GM21786 (cell line): ENCODE results near the gene EMD.
"Not testable (repeated sequence)": the region's sequence is repeated elsewhere in the genome, so short reads cannot be mapped to it uniquely, and the experiment has no call there.

Experiments
- ATAC-seq: cut with Tn5 transposase; IDR thresholded peaks from one replicate; pipeline ENCODE4 v1.9.1; 2021; ENCODE audit not compliant: unreplicated experiment

The EMD gene

DNA sequence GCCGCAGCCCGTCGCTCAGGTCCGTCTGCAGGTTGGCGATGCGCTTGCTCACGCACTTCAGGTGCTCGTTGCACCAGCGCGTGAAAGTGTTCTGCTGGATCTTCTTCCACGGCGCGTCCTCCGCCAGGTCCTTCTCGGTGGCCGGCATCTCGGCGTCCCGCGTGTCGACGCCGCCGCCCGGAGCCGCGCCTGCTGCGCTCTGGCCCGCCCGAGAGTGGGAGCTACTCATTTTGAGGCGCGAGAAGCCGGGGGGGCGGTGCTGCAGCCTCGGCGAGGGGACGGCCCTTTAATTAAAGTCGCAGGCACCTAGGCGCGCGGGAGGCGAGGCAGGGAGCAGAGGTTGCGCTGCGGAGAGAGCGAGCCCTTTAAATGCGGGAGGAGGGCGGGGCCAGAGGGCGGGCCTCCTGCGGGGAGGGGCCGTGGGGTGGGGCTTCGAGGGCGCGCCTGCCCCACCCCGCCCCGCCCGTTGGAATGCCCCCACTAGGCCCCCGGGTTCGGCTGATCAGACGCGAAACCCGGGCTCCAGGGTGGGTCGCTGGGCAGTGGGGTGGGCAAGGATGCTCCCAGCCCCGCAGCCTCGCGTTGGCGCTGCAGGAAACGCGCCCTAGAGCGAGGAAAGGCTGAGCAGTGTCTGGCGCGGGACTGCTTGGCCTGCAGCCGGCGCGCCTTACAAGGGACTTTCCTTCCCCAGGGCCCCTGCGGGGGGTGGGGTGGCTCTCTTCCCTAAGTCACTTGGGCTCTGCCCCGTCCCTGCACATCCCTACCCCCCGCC, 7.9 kb upstream of the EMD start:
- peak; percentile 51 for ATAC-seq

DNA sequence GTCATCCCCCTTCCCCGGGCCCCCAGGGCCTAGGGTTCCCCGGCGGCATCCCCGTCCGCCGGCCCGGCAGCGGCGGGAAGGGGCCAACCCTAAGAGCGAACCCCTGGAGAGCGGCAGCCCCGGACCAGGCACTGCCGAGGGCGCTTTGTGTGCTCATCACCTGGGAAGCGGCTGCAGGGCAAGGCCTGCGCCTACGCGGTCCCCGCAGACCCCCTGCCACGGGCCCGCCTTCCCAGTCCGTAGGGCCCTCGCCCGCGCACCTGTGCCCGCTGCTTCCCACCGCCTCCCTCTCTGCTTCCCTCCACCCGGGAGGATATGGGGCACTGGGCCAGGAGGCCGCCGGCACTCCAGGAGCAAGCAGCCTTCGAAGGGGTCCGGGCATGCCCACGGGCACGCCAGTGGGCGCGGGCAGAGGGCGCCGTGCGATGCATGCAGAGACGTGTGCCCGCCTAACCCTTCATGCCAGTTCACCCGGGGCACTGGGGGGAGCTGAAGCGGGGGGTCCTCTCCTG, 7.2 kb upstream of the EMD start:
- peak; percentile 1 for ATAC-seq

DNA sequence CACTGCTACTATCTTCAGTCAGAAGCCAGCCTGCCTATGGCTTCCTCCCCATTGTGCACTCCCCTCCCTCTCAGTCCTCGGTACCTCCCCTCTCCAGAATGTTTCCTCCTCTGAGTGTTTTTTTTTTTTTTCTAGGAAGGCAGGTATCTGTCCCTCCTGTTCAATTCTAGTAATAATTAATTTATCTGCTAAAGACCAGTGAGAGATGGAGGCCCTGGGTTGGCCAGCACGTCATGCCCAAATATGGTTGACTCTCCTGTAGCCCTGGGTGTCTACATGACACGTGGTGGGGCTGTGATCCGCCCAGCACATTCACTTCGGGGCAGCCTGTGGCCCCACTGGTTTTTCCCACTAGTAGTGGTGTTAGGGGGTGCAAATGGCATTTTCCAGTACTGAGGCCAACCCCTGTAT, 6.5 kb upstream of the EMD start:
- ATAC-seq, result no peak

DNA sequence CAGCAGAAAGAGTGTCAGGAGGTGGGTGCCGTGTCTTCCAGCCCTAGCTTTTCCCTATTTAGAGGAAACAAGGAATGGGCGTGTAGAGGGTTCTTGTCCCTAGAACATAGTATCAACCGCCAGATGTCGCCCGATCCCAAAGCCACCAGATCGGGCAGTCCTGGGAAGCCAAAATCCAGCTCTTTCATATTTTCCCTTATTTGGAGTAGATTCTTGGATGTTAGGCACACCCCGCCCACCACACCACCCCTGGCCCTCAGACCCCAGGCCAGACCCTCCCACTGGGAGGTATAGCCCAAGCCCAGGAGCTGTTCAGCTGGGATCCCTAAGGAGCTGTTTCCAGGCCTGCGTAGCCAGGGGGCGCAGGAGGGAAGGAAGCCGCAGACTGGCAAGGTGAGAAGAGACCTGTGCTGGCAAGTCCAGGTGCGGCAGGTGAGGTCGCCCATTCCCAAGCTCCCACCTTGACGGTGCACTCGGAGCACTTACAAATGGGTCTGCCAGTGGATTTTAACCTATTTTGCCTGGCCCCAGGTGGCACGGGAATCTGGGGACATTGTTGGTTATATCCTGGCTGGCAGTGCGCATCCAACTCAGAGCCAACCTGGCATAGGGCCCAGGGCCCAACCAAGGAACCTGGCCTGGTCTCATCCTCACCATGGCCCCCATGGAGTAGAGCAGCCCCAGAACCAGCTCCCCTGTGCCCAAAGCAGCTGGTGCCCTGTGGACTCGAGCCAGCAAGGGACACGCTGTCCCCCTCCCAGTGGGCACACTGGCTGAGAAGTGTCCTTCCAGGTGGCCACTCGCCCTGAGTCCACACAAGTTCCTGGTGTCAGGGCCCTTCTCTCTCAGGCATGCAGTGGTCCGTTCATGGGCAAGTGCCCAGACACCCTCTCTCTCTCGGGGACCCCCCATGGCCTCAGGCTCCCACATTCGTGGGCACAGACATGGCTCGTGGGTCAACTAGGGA, 5.5 kb upstream of the EMD start:
- ATAC-seq, result no peak

DNA sequence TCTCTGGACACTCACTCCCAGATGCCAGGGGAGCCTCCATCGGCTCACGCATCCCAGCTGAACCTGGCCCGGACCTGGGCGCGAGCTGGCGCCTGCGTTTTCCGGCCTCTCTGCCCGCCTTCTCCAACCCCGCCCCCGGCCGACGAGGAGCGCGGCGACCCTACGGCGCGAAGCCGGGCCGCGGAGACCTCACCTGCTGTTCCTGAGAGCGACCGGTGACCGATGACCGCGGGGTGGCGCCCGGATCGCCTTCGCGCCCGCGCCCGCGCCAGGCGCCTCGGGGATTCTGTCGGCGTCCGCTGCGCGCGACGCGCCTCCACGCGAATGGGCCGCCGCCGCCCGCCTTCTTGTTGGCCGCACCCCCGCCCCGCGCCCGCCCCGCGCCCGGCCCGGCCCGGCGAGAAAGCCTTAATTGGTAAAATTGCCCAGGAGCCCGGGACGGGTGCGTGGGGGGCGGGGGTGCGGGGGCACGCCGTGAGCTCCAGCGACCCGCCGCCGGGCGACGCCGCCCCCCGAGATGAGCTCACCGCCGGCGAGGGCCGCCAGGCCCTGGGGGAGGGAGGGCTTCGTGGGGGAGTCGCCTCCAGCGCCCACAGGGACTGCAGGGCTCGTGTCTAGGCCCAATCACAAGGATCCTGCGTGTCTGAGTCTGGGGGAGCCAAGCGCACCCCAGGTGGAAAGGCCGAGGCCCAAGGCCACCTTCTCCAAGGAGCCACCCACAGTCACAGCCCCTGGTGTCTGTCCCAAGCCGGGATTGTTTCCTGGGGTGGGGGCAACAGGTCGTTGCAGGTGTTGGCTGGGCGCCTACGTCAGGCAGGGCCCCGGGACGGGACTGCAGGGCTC, 4.6 kb upstream of the EMD start, which contains the start of gene FLNA:
Gene FLNA (minus strand): TSS at position 322 of the 843 bp plus-strand sequence. CDS start 3,389 bp downstream, outside the sequence.
- ATAC-seq, result no peak

DNA sequence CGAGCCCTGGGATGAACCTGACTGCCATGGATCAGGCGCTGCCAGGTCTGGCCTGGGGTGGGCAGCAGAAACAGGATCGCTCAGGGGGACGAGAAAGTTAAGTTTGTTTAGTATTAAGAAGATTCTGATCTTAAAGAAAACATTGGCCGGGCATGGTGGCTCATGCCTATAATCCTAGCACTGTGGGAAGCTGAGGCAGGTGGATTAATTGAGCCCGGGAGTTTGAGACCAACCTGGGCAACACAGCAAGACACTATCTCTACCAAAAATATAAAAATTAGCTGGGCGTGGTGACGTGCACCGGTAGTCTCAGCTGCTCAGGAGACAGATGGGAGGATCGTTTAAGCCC, 4.0 kb upstream of the EMD start:
- ATAC-seq, result no peak

DNA sequence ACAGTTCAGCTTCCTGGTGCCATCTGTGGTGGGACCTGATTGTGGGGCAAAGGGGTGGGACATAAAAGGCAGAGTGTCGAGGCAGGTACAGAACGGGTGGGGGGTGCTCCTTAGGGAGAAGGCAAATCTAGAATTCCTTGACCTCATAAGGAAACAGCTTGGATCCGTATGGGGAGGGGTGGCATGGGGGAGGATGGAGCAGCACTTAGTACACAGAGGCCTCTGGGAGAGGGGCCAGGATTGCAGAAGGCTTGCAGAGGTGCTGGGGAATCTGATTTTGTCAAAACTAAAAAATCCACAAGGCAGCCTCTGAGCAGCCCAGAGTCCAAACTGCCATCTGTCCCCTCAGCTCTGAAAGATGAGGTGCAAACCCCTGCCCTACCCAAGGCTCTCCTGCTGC, 2.3 kb upstream of the EMD start:
- no peak for ATAC-seq

DNA sequence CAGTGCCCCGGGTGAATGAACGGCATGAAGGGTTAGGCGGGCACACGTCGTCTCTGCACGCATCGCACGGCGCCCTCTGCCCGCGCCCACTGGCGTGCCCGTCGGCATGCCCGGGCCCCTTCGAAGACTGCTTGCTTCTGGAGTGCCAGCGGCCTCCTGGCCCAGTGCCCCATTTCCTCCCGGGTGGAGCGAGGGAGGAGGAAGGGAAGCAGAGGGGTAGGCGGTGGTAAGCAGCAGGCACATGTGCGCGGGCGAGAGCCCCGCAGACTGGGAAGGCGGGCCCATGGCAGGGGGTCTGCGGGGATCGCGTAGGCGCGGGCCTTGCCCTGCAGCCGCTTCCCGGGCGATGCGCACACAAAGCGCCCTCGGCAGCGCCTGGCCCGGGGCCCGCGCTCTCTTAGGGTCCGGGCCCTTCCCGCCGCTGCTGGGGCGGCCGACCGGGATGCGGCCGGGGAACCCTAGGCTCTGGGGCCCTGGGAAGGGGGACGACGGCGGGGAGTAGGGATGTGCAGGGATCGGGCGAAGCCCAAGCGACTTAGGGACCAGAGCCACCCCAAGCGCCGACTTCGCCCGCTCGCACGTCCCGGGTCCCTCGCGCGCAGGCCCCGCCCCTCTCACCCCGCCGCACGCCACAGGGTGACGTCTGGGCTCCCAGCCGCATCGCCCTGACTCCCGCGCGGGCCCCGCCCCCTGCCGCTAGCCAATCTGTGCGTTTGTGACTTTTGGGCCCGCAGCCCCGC, 866 bp upstream of the EMD start:
- peak; percentile 2 for ATAC-seq

DNA sequence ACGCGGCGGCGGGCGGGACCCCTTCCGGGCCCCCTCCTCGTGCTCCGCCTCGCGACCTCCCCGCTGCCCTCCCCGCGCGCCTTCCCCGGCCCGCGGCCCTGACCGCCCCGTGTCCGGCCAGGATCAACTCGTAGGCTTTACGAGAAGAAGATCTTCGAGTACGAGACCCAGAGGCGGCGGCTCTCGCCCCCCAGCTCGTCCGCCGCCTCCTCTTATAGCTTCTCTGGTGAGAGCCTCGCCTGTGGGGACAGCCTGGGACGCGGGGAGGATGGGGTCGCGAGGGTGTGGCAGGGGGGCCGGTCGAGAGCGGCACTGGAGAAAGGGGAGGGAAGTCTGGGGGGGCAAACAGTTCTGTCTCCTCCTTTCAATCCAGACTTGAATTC, 465 bp downstream of the EMD start:
- no peak for ATAC-seq

DNA sequence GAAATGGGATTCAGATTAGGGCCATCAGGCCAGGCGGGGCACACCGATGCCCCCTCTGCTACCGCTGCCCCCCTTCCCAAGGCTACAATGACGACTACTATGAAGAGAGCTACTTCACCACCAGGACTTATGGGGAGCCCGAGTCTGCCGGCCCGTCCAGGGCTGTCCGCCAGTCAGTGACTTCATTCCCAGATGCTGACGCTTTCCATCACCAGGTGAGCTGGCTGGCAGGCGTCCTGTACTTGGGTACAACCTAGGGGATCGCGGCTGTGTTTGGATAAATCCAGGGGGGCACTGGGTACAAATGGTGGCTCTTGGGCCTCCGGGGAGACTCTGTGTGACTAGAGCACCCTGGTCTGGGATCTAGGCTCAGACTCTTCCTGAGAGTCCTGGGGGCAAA, 1.1 kb downstream of the EMD start:
- no peak for ATAC-seq

DNA sequence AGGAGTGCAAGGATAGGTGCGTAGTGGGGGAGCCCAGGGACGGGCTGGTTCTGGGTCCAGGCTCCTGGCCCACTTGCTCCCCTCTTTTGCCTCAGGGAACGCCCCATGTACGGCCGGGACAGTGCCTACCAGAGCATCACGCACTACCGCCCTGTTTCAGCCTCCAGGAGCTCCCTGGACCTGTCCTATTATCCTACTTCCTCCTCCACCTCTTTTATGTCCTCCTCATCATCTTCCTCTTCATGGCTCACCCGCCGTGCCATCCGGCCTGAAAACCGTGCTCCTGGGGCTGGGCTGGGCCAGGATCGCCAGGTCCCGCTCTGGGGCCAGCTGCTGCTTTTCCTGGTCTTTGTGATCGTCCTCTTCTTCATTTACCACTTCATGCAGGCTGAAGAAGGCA, 1.7 kb downstream of the EMD start:
- ATAC-seq, result no peak

DNA sequence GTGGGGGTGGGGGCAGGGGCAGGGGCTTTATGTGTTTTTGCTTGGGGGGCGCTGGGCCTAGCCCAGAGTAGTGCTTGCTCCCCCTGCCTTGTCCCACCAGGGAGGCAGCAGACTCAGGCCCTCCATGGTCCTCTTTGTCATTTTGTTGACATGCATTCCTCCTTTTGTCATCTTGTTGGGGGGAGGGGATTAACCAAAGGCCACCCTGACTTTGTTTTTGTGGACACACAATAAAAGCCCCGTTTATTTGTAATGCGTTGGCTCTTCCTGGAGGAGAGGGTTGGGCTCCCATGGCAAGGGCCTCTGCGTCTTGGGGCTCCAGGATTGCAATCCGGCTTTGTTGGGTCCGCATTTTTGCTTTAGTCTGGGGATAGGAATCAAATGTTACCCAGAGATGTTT, 2.2 kb downstream of the EMD start:
- no peak for ATAC-seq

DNA sequence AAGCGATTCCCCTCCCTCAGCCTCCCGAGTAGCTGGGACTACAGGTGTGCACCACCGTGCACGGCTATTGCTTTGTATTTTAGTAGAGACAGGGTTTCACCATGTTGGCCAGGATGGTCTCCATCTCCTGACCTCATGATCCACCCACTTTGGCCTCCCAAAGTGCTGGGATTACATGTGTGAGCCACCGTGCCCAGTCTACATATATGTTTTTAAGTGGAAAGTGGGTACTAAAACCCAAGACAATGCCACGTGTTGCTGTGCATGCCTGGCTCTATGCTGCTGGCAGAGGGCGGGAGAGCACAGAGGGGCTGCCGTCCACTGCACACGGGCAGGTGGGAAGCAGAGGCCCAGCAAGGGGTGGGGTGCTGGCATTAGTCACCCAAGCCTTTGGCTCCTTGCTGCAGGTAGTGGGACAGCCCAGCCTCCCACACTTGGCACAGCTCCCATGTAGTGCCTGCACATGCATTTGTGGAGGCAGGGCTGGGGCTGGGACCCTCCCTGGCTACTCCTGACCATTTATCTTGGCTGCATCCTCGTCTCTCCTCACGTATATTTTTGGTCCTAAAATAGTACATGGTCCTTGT, 3.5 kb downstream of the EMD start:
- no peak for ATAC-seq

DNA sequence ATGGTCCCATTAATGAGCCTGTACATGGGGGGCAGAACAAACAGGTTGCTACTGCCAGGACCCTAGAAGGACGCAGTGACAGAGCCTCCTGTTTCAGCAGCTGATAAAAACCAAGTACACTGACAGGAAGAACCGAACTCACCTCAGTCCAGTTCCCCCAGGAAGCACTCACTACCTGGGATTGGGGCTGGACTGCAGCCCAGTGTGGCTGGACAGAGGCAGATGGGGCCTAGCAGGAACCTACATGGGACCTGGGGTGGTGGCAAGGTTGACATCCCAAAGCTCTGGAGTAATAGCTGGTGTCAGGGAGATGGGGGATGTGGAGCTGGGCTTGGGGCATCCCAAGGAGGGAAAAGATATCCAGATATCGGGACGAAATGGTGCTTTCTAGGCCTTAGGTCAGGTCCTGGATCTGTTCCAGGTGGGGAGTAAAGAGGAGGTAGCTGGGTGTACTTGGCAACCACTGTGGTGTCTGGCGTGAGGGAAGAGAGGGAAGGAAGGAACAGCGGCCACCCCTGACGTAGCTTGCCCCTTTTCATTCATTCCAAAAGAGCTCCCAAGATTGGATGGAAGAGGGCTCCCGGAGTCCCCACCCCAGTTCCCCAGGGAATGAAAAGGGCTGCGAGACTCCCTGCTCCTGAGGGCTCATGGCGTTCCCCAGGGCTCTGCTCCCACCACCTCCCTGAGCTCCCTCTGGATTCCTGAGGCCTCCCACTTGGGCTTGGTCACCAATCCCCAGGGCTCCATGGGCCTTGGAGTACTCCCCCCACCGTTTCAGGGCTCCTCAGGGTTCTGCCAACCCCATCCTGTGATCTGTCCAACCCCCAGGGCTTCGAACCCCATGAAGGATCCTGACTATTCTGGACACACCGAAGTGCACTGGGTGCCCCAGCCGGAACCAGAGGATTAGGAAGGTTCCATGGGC, 4.5 kb downstream of the EMD start:
- no peak for ATAC-seq

DNA sequence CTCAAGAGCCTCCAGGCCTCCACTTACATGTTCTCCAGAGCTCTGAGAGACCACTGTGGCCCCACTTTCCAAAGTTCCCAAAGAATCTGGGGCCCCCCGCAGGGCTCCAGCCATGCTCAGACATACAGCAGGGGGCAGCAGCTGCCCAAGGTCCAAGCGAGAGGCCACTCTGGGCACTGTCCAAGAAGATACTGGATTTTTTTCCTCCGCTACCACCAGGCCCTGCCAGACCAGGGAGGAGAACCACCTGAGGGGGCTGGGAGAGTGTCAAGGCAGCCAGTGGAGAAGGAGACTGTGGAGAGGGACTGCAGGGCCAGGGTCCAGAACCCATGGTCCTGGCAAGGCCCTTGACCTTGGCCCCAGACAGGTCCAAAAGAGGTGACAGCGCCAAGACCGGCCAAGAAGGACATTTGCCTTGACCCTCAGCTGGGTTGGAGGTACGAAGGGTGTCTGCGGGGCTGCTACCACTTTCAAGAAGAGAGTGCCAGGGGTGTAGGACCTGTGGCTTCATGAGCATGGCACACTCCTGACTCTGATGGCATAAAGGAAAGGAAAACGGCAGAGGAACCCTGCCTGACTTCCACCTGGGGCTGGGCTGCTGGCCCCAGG, 5.3 kb downstream of the EMD start:
- no peak for ATAC-seq

DNA sequence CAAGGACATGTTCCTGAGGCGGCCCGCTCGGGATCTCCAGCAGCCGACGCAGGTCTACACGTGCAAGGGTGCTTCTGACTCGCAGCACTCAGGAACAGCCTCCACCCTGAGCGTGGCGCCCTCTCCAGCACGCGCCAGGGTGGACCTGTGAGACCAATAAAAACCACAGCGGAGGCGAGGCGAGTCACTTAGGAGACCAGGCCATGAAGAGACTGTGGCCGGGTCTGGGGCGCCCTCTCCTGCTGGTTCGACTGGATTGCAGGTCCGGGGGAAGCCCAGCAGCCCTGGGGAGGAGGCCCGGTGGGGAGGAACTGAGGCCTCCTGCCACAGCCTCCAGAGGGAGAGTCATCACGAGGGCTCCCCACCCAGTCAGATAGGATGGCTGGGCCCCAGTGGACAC, 9.0 kb downstream of the EMD start:
- peak; percentile 28 for ATAC-seq

DNA sequence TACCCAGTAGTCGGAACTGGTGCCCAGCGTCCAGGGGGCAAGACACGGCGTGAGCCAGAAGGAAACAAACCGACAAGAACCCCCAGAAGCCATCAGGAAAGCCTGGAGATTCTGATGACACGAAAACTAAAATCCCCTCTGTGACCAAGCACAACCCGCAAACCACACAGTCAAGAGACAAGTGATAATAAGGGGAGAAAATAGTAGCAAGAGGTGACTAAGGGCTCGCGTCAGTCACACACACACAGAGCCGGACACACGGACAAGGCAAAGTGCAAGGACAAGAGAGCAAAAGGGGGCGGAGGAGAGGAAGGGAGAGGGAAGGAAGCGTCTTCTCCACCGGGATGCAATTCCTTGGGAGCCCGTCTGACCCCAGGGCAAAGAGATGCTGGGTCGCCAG, 9.6 kb downstream of the EMD start:
- ATAC-seq, result not testable (repeated sequence)
